HG03571 (cell line): ENCODE measurements around the gene CEP170.
"Not testable (repeated sequence)": the region's sequence is repeated elsewhere in the genome, so short reads cannot be mapped to it uniquely, and the experiment has no call there.

Source experiments
- ATAC-seq: cut with Tn5 transposase; IDR thresholded peaks from one replicate; pipeline ENCODE4 v1.9.1; 2021; ENCODE audit not compliant: unreplicated experiment

The CEP170 gene

GRCh38 chr1:243183661-243184060 is 71.4 kb downstream of the CEP170 start:
- ATAC-seq, result not testable (repeated sequence)

- not testable (repeated sequence) for ATAC-seq
Observed at GRCh38 chr1:243183176-243183575, 71.9 kb downstream of the CEP170 start.

DNA sequence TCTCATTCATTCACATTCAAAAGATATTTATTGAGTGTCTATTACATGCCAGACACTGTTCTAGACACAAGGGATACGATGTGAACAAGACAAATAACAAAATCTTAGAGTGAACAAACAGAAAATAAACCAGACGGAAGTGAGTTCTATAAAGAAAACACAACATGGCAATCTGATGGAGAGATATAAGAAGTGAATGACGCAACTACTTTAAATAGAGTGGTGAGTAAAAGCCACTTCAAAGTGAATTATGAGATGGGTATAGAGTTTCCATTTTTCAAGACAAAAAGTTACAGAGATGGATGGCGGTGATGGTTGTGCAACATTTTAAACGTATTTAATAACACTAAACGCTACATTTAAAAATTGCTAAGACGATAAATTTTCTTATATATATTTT is 75.4 kb downstream of the CEP170 start:
- no peak for ATAC-seq

DNA sequence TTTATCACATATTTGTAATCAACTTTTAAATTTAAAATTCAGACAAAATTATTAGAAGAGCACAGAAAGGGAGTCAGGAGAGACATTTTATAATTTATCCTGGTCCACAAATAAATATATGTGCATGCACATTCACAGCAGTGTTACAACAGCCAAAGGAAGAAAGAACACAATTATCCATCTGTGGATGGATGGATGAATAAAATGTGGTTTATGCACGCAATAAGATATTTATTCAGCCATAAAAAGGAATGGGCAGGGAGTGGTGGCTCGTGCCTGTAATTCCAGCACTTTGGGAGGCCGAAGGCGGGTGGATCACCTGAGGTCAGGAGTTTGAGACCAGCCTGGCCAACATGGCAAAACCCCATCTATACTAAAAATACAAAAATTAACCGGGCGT is 77.3 kb downstream of the CEP170 start:
- not testable (repeated sequence) for ATAC-seq

DNA sequence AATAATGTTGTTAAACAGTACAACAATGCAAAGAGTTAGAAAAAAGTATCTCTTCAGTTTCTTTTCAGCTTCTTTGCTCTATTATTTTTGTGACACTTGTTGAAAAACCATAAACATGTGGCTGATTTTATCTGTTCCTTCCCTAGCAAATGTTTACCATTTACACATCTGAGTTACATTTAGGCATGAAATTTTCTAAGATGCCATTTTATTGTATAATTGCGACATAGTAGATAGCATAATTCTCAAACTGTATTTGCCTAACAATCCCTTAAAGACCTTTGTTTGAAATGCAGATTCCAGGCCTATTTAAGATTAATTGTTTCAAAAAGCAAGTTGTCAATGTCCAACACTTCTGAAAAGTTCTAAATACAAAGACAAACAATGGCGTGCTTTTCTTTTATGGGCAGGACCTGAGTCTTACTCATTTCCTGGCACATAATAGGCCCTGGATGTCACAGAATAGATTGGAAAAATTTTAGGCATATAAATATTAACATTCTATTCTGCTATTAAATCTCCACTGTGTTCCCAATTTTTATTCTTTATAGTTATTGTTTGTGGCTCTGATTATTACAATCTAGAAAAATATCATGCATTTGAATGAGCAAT is 81.2 kb downstream of the CEP170 start:
- ATAC-seq, result not testable (repeated sequence)

- not testable (repeated sequence) for ATAC-seq
Observed at GRCh38 chr1:243164911-243165310, 90.2 kb downstream of the CEP170 start.

- ATAC-seq, result not testable (repeated sequence)
Observed at GRCh38 chr1:243150906-243151305, 104.2 kb downstream of the CEP170 start.

DNA sequence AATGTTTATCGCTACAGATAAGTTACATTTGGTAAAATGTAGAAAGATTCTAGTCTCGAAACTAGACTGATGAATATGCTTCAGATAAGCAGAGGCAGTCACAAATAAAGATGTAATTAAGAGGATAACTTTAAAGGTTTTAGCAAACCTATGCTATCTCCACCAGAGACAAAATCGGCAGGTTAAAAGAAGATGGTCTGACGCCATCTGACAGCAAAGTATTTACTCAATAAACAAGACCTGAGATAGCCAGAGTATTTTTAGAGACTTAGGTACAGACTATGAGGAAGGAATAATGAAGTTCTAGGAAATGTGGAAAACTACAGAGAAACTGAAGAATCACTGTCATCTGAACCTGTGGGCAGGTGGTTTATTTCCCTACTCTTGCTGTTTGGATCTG is 106.0 kb downstream of the CEP170 start:
- ATAC-seq, result not testable (repeated sequence)

GRCh38 chr1:243147351-243147750 is 107.7 kb downstream of the CEP170 start:
- not testable (repeated sequence) for ATAC-seq

GRCh38 chr1:243140498-243140897 is 114.6 kb downstream of the CEP170 start:
- not testable (repeated sequence) for ATAC-seq

DNA sequence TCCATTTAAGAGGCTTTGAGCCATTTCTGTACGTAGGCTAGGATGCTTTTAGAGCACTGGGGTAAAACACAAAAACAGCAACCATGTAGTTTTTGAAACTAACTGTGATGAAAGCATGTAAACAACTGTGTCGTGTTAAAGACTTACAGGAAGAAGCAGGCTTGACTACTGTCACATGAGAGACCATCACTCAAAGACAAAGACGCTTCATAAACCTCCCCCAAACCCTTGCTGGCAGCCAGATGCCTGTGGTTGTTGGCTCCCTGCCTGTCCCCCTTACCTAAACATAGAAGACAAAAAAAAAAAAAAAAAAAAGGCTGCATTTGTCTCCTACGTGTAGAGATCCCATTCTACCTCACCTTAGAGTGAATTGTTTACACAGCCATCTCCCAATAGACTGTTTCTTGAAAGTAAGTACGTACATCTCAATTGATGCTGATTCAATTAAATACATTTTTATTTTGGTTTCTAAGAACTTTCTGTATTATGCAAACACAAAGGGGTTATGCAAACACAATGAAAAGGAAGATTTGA is 132.1 kb downstream of the CEP170 start:
- ATAC-seq, result not testable (repeated sequence)

GRCh38 chr1:243121939-243122338 is 133.1 kb downstream of the CEP170 start:
- not testable (repeated sequence) for ATAC-seq

GRCh38 chr1:243118601-243119322 is 136.3 kb downstream of the CEP170 start:
- not testable (repeated sequence) for ATAC-seq

DNA sequence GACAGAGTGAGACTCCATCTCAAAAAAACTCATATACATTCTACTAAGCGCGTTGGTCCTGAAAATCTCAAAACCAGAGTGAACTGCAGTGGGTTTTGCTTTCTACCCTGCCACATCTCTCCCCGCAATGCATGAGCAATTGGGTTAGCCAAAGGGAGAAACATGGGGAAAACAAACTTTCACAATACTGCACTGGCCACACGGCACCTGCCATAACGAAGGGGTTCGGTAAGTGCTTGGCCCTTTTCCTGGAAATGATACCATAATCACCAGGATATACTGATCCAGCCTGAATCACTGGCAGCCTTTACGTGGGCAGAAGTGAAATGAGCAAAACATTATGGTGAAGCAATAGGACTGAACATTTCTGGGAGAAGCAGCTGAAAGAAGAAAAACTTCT is 138.9 kb downstream of the CEP170 start:
- ATAC-seq, result not testable (repeated sequence)

DNA sequence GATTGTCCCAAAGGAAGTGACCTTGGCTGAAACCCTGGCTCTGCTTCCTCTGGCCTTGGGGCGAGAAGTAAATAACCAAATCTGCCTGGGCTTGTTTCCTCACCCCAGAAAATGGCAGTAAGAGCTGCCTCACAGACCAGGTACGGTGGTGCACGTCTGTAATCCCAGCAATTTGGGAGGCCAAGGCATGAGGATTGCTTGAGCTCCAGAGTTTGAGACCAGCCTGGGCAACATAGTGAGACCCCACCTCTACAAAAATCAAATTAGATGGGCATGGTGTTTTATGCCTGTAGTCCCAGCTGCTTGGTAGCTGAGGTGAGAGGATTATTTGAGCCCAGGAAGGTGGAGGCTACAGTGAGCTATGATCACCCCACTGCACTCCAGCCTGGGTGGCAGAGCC is 140.3 kb downstream of the CEP170 start:
- peak; percentile 29 for ATAC-seq

GRCh38 chr1:243114059-243114713 is 140.9 kb downstream of the CEP170 start:
- ATAC-seq, result peak; percentile 91

DNA sequence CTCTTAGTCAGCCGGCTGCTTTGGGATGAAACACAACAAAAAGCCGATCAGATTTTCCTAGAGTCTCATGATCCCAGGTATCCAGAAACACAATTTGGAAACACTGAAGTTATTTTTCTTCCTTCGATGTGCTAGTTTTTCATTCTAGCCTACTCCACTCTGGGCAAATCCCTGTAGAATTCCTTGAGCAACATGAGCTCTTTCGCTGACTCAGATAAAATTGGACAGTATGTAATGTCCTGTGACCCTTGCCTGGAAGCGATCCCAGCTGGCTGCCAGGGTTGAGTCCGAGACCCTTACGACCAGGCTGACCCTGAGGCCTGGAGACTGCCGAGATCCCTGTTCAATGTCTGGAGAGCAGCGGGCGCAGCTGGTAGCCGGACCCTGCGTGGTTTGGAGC is 147.9 kb downstream of the CEP170 start:
- ATAC-seq, result not testable (repeated sequence)

- not testable (repeated sequence) for ATAC-seq
Observed at GRCh38 chr1:243105652-243106332, 149.3 kb downstream of the CEP170 start.

DNA sequence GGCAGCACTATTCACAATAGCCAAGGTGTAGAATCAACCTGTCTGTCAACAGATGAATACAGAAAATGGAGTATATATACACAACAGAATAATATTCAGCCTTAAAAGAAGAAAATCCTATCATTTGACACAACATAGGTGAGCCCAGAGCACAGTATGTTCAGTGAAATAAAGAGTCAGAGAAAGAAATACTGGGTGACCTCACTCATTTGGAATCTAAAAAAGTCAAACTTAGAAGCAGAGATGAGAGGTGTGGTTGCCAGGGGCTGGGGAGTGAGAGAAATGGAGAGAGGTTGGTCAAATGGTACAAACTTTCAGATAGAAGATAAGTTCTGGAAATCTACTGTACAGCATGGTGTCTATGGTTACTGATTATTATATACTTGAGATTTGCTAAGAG is 150.0 kb downstream of the CEP170 start:
- ATAC-seq, result not testable (repeated sequence)

DNA sequence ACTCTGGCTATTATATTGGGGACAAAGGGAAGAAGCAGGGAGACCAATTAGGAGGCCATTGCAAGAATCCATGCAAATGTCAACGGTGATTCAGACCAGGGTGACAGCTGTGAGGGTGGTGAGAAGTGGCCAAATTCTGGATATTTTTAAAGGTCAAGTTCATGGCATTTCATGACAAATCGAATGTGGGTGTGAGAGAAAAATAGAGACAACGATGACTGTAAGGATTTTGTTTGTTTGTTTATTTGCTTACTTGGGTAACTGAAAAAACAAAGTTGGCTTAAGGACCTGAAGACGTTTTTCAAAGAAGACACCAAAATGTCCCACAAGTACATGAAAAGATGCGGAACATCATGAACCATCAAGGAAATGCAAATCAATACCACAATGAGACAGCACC is 150.6 kb downstream of the CEP170 start:
- not testable (repeated sequence) for ATAC-seq

GRCh38 chr1:243101551-243102050 is 153.5 kb downstream of the CEP170 start:
- peak; percentile 98 for ATAC-seq
